Activated CD4-positive, alpha-beta T cell treated with anti-CD3 and anti-CD28 coated beads, Interleukin-2, amount 50 U/mL, for 4 hours (primary cell): ENCODE measurements around the gene SELENOI.
"Not testable (repeated sequence)": the region's sequence is repeated elsewhere in the genome, so short reads cannot be mapped to it uniquely, and the experiment has no call there.

Source experiments
- DNase-seq, 2 experiments: peaks; one replicate each; pipeline ENCODE4 v3.0.0-alpha.2; 2020

SELENOI gene

DNA sequence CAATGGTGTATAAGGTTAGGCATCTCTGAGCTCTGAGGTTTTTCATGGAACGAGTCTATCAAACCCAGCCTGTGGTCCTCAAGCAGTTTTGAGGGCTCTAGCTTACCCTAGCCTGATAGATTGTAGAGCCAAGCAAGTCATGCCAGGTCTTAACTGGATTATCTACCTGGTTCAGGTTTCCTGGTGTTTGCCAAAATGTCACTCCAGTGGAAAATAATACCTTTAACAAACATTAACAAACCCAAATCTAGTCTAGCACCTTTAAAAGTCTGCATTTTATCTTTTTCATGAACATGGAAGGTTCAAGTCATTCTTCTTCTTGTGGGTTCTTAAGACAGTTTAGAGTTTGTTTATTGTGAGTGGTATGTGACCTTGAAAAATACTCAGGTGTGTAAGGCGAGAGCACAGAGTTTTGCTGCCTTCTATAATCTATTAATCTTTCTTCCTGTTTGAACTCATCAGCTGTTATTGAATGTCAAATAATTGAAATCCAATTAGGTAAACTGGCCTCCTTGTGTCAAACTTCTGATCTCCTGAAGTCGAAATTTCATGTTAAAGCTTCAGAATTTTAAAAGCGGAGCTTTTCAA is 14.0 kb downstream of the SELENOI start:
- DNase-seq: no peak

DNA sequence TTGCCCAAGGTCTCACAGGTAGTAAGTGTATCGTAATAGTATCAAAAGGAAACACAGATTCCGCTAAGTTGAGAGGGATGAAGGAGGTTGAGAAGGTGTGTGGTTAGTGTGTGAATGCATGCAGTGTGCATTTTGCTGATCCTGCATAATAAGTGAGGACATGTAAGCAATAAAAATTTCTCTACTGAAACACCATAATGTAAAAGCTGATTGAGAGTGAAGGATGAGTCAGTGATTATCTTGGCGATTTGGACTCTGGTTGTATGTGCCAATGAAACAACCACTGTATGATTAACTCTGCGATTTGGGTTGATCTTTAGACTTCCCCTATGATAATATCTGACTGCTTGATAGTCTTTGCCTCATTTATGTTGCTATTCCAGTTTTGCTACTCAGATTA is 17.4 kb downstream of the SELENOI start:
- no peak for DNase-seq

DNA sequence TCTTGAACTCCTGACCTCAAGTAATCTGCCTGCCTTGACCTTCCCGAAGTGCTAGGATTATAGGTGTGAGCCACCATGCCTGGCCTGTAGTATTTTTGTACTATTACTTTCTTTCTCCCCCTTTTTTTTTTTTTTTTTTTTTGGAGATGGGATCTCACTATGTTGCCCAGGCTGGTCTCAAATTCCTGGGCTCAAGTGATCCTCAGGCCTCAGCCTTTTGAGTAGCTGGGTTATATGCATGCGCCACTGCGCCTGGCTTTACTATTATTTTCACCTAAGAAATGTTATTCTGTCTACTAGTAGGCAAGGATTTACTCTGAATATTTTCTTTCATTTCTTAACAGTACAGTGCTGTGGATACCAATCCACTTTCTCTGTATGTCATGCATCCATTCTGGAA is 18.0 kb downstream of the SELENOI start:
- no peak for DNase-seq

DNA sequence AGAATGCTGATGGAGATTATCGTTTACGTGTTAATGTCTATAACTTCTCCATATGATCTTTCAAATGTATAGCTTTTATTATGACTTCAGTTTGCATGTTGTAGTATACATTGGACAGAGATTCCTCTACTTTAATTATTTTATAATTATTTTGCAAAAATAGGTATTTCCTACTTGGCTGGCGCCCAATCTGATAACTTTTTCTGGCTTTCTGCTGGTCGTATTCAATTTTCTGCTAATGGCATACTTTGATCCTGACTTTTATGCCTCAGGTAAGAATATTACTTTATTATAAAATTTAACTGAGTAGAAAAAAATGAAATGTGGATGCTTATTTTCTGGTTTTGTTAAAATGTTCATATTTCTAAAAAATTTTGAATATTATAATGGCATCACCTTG is 18.7 kb downstream of the SELENOI start:
- no peak for DNase-seq

DNA sequence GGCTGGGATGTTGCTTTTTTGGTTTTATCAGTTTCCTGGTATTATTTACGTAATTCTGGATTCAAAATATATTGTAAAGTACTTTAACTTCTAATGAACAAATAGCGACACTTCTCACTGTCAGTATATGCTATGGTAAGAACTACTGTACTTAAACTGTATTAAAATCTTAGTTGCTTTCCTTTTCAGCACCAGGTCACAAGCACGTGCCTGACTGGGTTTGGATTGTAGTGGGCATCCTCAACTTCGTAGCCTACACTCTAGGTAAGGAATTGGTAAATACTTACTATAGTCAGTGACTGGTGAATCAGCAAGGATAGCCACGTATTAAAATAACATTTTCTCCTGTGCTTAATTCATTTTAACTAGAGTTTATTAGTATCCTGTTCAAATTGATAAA is 21.0 kb downstream of the SELENOI start:
- no peak for DNase-seq

DNA sequence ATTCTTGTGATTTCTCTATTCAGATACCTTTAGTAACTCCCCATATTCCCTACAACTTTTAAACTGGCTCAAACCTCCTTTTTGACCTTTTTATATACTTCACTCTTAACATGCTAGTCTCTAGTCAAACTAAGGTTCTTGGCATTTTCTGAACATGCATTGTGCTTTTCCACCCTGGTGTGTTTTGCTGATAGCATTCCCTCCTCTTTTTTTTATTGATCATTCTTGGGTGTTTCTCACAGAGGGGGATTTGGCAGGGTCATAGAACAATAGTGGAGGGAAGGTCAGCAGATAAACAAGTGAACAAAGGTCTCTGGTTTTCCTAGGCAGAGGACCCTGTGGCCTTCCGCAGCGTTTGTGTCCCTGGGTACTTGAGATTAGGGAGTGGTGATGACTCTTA is 23.7 kb downstream of the SELENOI start:
- DNase-seq: not testable (repeated sequence)

DNA sequence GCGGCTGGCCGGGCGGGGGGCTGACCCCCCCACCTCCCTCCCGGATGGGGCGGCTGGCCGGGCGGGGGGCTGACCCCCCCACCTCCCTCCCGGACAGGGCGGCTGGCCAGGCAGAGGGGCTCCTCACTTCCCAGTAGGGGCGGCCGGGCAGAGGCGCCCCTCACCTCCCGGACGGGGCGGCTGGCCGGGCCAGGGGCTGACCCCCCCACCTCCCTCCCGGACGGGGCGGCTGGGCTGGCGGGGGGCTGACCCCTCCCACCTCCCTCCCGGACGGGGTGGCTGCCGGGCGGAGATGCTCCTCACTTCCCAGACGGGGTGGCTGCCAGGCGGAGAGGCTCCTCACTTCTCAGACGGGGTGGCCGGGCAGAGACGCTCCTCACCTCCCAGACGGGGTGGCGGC is 25.0 kb downstream of the SELENOI start:
- not testable (repeated sequence) for DNase-seq

DNA sequence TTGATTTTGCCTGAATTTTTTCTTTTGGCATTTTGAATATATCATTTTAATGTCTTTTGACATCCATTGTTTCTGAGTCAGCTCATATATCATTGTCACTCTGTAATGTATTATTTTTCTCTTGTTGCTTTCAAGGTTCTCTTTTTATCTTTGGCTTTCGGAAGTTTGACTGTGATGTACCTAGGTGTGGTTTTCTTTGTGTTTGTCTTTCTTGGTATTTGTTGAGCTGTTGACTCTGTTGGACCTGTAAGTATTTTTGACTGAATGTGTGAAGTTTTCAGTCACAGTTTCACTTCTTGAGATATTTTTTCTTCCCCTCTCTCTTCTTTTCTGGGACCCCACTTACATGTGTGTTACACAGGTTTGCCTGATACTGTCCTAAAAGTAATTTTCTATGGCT is 30.9 kb downstream of the SELENOI start:
- DNase-seq: no peak

DNA sequence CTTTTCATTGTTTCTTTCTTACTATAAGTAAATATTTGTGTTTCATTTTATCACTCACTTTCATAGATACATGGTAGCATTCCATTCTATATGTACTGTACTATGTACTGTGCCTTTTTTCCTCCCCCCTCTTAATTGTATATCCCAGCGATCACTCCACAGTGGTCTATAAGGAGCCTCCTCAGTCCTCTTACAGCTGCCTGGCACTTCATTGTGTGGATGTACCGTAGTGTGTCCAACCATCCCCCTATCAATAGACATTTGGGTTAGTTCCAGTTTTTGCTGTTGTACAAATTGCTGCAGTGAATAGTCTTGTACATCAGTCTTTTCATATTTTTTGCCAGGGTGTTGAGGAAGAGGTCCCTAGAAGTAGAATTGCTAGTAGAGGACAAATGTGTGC is 34.3 kb downstream of the SELENOI start:
- DNase-seq: no peak

DNA sequence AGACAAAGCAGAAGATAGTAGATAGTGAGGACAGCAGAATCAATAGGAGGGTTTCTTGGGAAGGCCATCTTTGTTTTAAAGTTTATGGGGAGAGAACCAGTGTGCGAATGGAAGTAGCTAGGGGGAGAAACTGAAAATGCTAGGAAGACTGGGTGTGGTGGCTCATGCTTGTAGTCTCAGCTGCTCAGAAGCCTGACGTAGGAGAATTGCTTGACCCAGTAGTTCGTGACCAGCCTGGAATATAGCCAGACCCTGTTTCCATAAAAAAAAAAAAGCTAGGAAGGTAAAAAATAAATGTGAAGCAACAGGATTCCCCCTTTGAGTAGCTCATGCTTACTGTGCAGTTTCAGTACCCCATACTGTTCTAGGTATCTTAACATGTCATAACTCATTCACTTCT is 36.6 kb downstream of the SELENOI start:
- no peak for DNase-seq

DNA sequence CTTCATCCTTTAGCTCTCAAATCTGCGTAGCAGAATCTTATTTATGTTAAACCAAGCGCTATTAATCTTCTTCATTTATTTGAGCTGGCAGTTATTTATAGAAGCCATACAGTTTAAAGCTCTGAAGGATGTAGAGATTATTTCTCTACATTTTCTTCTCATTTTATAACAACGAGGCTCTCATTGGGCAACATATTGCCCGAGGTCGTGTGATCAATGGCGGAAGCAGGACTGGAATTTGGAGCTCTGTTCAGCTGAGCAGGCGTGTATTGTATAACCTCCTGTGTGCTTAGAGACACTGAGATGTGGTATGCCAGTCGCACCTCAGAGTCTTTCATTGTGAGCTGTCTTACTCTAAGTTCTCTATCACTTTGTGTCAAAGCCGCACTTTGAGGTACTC is 38.2 kb downstream of the SELENOI start:
- DNase-seq: no peak

DNA sequence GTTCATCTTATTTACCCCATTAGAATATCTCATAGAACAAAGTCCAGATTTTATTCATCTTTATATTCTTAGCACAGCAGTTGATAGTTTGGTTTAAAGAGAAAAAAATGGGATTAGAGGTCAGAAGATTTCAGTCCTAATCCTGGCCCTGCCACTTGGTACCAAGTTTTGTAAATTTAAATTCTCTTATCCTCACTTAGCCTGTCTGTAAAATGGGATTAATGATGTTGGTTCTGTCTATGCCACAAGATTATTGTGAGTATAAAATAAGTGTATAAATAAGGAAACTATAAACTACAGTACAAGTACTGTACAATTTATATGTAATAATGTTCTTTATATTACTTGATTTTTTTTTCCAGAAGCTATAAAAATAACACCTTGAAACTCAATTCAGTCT is 38.7 kb downstream of the SELENOI start:
- DNase-seq: no peak

DNA sequence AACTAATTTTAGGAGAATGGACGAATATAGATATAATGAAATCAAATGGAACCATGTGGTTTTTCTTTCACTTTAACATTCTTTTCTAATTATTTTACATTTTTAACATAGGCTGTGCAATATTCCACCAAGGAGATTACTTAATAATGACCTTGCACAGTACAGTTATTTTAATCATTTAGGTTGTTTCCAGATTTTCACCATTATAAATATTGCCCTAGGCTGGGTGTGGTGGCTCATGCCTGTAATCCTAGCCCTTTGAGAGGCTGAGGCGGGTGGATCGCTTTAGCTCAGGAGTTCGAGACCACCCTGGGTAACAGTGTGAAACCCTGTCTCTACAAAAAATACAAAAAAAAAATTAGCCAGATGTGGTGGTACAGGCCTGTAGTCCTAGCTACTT is 41.2 kb downstream of the SELENOI start:
- no peak for DNase-seq

DNA sequence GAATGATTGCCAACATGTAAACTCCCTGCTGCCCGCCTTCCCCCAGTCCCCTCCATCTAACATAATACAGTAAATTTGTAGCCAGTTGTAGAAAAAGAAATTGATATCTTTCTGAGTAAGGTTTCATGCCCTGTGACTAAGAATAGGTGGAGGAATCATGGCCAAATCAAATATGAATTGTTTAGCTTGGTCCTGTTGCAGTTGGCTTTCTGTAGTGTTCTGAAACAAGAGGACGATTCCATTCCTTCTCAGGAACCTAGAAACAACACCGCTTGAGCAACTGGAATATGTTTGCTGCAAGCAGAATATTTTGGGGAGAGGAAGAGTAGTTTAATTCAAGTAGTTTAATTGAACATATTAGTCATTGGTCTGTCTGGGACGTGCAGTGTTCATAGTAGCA is 48.8 kb downstream of the SELENOI start:
- DNase-seq: no peak

DNA sequence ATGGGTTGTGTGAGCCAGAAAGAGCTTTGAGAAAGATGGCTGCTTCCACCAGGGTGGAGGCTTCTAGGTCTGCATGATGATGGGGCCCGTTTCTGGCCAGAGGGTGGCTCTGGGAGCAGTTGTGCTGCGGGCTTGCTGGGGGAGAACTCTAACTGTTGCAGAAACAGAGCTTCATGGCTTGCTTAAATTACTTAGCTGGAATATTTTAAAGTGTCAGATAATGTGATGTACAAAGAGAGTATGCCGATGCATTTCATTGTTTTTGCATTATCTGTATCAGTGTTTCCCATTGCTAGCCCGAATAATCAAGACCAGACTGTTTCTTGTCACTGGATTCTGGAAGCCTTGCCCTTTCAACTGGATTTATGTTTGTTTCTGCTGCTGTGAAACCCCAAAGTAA is 49.5 kb downstream of the SELENOI start:
- no peak for DNase-seq

DNA sequence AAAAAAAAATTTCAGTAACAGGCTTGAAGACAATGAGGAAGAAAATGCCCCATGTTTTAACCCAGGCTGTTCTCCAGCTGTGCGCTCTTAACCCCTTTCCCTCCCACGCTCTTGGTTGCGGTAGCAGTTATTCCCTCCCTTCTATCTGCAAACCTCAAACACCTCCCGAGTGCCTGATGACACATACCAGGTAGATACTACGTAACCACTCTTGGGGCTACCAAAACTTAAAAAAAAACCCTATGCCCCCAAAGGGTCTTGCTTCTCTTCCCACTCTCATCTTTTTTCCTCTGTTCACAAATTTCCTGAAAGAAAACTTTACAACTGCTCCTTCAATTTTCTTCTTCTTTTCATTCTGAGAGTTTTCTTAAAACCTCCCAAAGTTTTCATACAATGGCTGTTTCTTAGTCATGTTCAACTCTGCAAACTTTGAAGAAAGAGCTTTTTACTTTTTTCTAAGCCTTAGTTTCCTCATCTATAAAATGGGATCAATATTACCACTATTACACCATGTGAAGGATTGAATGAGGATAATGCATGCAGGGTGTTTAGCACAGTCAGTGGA is 50.9 kb downstream of the SELENOI start:
- peak; percentile 18 to 20 for DNase-seq

DNA sequence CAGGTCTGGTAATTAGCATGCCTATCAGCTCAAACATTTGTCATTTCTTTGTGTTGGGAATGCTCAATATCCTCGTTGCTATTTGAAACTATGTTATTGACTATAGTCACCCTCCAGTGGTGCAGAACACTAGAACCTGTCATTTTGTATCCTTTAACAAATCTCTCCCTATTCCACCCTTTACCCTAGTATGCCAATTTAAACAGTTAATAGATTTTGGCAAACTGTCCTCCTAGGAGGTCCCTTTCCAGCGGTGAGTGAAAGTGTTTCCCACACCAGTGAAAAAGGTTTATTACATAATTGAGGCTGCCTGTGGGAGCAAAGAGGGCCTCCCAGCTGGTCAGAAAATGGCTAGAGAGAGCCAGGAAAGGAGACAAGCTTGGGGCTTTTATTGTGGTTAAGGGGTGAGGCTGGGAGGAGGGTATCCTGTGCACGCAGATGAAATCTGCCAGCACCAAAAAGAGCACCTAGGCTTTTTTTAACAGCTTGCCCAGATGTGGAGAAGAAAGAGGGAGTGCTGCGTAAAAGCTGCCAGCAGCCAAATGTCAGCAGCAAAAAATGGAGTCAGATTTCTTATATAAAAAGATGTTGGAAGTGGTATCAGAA is 53.9 kb downstream of the SELENOI start:
- DNase-seq: no peak

DNA sequence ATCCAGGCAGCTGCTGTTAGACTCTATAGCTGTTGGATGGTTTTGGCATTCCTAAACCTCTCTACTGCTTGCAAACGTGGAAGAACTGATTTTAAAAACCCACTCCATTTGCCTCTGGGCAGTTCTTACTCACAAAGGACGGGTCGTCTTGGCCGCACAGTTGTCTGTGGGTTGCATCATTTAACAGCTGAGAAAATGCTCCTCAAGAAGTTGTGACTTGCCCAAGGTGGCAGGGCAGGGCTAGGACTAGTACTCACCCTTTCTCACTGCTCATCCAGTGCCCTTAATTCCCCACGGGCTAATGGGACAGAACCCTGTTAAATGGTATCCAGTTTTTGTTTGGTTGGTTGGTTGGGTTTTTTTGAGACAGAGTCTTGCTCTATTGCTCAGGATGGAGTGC is 54.8 kb downstream of the SELENOI start:
- DNase-seq: no peak

DNA sequence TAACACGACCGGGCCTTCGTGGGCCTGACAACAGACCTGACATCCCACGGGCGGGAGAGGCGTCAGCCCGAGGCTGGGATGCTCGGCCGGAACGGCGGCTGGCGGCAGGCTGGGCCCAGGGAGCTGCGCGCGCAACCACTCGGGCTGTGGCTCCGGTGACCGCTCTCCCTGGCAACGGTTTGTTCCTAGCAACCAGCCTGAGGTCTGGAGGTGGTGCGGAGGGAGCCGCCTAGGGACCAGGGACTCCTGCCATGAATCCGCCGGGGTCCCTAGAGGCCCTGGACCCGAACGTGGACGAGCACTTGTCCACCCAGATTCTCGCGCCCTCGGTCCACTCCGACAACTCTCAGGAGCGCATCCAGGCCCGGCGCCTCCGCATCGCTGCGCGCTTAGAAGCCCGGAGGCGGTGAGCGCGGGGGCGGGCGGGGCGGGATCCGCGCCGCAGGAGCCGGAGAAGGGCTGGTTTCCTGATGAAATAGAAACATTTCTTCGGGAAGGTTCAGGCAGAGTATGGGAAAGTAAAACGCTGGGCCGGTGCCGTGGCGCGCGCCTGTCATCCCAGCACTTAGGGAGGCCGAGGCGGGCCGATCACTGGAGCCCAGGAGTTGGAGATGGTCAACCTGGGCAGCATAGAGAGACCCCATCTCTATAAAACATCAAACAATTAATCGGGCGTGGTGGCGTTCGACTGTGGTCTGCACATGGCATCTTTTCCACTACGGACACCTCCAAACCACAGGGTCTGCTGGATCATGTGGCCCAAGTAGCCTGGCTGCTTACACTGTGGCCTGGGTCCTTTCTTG is 56.0 kb downstream of the SELENOI start, which contains the start of gene DRC1:
DRC1 (plus strand) TSS at position 182 of the 803 bp plus-strand sequence; CDS start at position 252, 70 bp downstream.
- DNase-seq: no peak

DNA sequence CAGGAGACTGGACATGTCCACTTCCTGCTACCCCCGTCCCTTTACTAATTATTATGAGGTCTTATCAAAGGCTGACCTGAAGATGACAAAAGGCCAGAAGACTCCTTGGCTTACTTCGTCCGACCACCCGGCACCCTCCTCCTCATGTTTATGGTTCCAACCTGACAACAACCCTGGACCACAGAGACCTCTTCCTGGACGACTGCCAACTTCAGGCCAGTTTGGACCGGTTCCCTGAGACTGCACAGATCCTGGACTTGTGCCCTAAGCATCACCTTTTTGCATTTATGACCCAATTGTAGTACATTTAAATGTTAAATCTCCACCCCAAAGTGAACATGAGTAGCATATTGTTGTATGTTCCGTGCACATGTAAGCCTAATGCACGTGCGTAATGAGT is 61.6 kb downstream of the SELENOI start:
- DNase-seq: no peak

DNA sequence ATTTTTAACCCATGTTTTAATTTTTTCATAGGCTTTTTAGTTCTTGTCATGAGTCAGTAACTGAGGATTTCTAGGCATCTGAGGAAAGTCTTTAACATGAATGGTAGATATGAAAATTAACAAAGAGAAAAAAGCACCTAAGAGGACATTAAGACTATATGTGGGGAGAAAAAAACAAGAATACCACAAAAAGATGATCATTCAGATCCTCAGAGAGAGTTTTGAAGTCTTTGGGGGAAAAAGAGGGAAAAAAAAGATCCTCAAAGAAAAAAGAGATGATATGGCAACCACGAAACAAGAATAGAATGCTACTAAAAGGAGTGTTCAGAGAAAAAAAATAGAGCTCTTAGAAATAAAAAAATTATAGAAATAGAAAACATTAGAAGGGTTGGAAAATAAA is 63.8 kb downstream of the SELENOI start:
- DNase-seq: no peak

DNA sequence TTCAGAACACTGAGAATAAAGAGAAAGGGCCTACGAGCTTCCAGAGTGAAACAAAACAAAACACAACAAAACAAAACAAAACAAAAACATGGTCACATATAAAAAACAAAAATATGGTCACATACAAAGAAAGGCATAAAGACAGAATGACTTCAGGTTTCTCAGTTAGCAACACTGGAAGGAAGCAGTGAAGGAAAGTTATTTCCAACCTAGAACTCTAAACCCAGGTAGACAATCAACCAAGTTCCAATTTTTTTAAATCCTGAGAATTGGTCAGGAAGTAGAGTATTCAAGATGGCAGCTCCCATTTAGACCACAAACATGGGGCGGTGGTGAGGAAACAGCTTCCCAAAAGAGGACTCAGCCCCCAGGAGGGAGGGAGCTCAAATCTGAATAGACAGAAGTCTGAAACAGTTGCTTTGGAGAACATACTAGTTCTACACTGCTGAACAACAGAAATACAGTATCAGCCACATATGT is 64.9 kb downstream of the SELENOI start:
- no peak for DNase-seq

DNA sequence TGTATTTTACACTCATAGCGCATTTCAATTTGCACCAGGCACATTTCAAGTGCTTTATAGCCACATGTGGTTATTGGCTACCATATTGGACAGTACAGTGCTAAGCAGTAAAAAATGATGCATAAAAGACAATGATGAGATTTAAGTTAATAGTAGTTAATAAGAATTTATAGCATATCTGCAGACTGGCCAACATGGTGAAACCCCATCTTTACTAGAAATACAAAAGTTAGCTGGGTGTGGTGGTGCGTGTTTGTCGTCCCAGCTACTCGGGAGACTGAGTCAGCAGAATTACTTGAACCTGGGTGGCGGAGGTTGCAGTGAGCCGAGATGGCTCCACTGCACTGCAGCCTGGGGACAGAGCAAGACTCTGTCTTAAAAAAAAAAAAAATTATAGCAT is 65.5 kb downstream of the SELENOI start:
- no peak for DNase-seq
